ENCODE measurements around the gene SLC39A8.

DNA sequence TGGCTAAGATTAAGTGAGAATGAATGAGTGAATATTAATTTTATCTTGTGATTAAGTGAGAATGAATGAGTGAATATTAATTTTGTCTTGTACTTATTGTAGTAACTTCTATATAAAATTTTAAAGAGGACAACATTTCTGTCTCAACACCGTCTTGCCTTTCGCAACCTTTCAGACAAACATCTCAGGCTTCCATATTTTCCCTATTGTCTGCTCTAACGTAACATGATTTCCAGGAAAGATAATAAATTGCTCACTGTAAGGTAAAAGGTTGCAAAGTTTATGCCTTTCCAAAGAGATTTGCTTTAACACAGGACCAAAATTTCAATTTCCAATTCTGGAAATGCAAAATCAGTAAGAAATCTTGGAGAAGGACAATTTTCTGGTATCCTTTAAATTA, 41.7 kb upstream of the SLC39A8 start:
- TF ChIP-seq POLR2AphosphoS5 (IDR thresholded peaks at IDR 0.05) (no peak), EZH2 (IDR thresholded peaks at IDR 0.05; ENCODE audit: borderline replicate concordance, insufficient read depth, low read length, poor library complexity, severe bottlenecking) (no peak), TAF1 (IDR thresholded peaks at IDR 0.05; ENCODE audit: low read depth) (no peak)
- TF ChIP-seq, protein P1, sequence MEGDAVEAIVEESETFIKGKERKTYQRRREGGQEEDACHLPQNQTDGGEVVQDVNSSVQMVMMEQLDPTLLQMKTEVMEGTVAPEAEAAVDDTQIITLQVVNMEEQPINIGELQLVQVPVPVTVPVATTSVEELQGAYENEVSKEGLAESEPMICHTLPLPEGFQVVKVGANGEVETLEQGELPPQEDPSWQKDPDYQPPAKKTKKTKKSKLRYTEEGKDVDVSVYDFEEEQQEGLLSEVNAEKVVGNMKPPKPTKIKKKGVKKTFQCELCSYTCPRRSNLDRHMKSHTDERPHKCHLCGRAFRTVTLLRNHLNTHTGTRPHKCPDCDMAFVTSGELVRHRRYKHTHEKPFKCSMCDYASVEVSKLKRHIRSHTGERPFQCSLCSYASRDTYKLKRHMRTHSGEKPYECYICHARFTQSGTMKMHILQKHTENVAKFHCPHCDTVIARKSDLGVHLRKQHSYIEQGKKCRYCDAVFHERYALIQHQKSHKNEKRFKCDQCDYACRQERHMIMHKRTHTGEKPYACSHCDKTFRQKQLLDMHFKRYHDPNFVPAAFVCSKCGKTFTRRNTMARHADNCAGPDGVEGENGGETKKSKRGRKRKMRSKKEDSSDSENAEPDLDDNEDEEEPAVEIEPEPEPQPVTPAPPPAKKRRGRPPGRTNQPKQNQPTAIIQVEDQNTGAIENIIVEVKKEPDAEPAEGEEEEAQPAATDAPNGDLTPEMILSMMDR (IDR thresholded peaks at IDR 0.05; ENCODE audit: poor library complexity, severe bottlenecking): no peak

Measured in neural cell (in vitro differentiated cells).